Astrocyte (in vitro differentiated cells and primary cell): ENCODE measurements around the gene AIRE. TPM values are rescaled to one million over a fixed set of nuclear protein-coding genes. Genes with fewer than 3 reads are reported as not detected.

Source experiments
- DNase-seq: peaks from one replicate; pipeline ENCODE4 v3.0.0-alpha.2; 2010; ENCODE audit warnings: low read depth
- FAIRE-seq: peaks from 2 replicates; lab custom pipeline; 2011; peaks lifted over from hg19 to GRCh38; lab: Jason Lieb, UNC
- H2AFZ ChIP-seq: 2 replicates; pipeline ENCODE4 v1.6.0; 2012; ENCODE audit warnings: low read depth, low read length, inconsistent platforms
- H3K27ac ChIP-seq: 2 replicates; pipeline ENCODE4 v1.5.1; 2011; ENCODE audit warnings: low read depth, low read length, inconsistent platforms
- H3K27me3 ChIP-seq: 2 replicates; pipeline ENCODE4 v1.6.0; 2011; ENCODE audit warnings: low read length, inconsistent platforms; ENCODE audit not compliant: insufficient read depth
- H3K36me3 ChIP-seq: 2 replicates; pipeline ENCODE4 v1.5.1; 2011; ENCODE audit warnings: low read length, inconsistent platforms; ENCODE audit not compliant: insufficient read depth
- H3K4me1 ChIP-seq: 2 replicates; pipeline ENCODE4 v1.5.1; 2011; ENCODE audit warnings: low read length, inconsistent platforms; ENCODE audit not compliant: insufficient read depth
- H3K4me2 ChIP-seq: 2 replicates; pipeline ENCODE4 v1.6.0; 2012; ENCODE audit warnings: low read length, inconsistent platforms
- H3K4me3 ChIP-seq: 2 replicates; pipeline ENCODE4 v1.5.1; 2011; ENCODE audit warnings: low read depth, mild to moderate bottlenecking, low read length, inconsistent platforms; ENCODE audit not compliant: insufficient read depth
- H3K79me2 ChIP-seq: 2 replicates; pipeline ENCODE4 v1.6.0; 2012; ENCODE audit warnings: mild to moderate bottlenecking, low read length, inconsistent platforms; ENCODE audit not compliant: insufficient read depth
- H3K9ac ChIP-seq: 2 replicates; pipeline ENCODE4 v1.6.0; 2012; ENCODE audit warnings: mild to moderate bottlenecking, low read length, inconsistent platforms
- H3K9me3 ChIP-seq: 2 replicates; pipeline ENCODE4 v1.5.1; 2012; ENCODE audit warnings: low read depth, mild to moderate bottlenecking, low read length, inconsistent platforms; ENCODE audit not compliant: insufficient read depth
- H4K20me1 ChIP-seq: 2 replicates; pipeline ENCODE4 v1.6.0; 2012; ENCODE audit warnings: low read length, inconsistent platforms; ENCODE audit not compliant: insufficient read depth
- H3K27ac Mint-ChIP-seq: one replicate; pipeline ENCODE4 v1.8.0; 2021; ENCODE audit warnings: mild to moderate bottlenecking, mixed read lengths; ENCODE audit not compliant: unreplicated experiment
- H3K27me3 Mint-ChIP-seq: one replicate; pipeline ENCODE4 v1.8.0; 2021; ENCODE audit warnings: low read depth, mixed read lengths; ENCODE audit not compliant: unreplicated experiment
- H3K36me3 Mint-ChIP-seq: one replicate; pipeline ENCODE4 v1.8.0; 2021; ENCODE audit warnings: low read depth, mixed read lengths; ENCODE audit not compliant: unreplicated experiment
- H3K4me1 Mint-ChIP-seq: one replicate; pipeline ENCODE4 v1.8.0; 2021; ENCODE audit warnings: low read depth, mixed read lengths; ENCODE audit not compliant: unreplicated experiment
- H3K4me3 Mint-ChIP-seq: one replicate; pipeline ENCODE4 v1.8.0; 2021; ENCODE audit warnings: mild to moderate bottlenecking, moderate library complexity, mixed read lengths; ENCODE audit not compliant: unreplicated experiment
- H3K9me3 Mint-ChIP-seq: one replicate; pipeline ENCODE4 v1.8.0; 2021; ENCODE audit warnings: mild to moderate bottlenecking, mixed read lengths; ENCODE audit not compliant: unreplicated experiment
- CTCF ChIP-seq: IDR thresholded peaks from 2 replicates; pipeline ENCODE4 v1.5.1; 2011; ENCODE audit warnings: low read depth, mild to moderate bottlenecking, inconsistent platforms, low read length, moderate library complexity; ENCODE audit not compliant: insufficient read depth
- EZH2 ChIP-seq: IDR thresholded peaks from 2 replicates; pipeline ENCODE4 v1.6.1; 2012; ENCODE audit warnings: mild to moderate bottlenecking, low read length, inconsistent platforms; ENCODE audit not compliant: insufficient read depth
- total RNA-seq: library from RNA; stranded (reverse); gene quantifications from 2 replicates; pipeline ENCODE4 v1.2.1, GENCODE V29; 2021

The AIRE gene
- total RNA-seq, 1 donor from 2014 or later = 0.07 TPM

- Histone ChIP-seq H3K27me3 (no peaks in the 10 kb centered on the region), H3K4me2 (no peak overlapping the region), H2AFZ (no peak overlapping the region), H3K4me3 (no peak overlapping the region), H3K36me3 (no peaks in the 10 kb centered on the region), H3K79me2 (no peaks in the 10 kb centered on the region), H4K20me1 (no peaks in the 10 kb centered on the region), H3K4me1 (no peaks in the 10 kb centered on the region), H3K27ac (no peak overlapping the region), H3K9me3 (no peaks in the 10 kb centered on the region), H3K9ac (no peak overlapping the region)
- TF ChIP-seq EZH2 (no peak), CTCF (no peak)
- no peak overlapping the region for H3K27ac Mint-ChIP-seq
- H3K36me3 Mint-ChIP-seq = no peaks in the 10 kb centered on the region
- H3K4me1 Mint-ChIP-seq = no peaks in the 10 kb centered on the region
- H3K27me3 Mint-ChIP-seq = peaks cover 14% of the 10 kb centered on the region
- no peak overlapping the region for H3K4me3 Mint-ChIP-seq
- no peak for DNase-seq
- H3K9me3 Mint-ChIP-seq = no peaks in the 10 kb centered on the region
- no peak for FAIRE-seq
Observed at GRCh38 chr21:44267655-44268142, 18.0 kb upstream of the AIRE start.

- Histone ChIP-seq H3K9me3 (no peaks in the 10 kb centered on the region), H4K20me1 (no peaks in the 10 kb centered on the region), H3K4me3 (no peak overlapping the region), H3K27me3 (no peaks in the 10 kb centered on the region), H3K27ac (no peak overlapping the region), H3K4me1 (no peaks in the 10 kb centered on the region), H2AFZ (no peak overlapping the region), H3K36me3 (no peaks in the 10 kb centered on the region), H3K79me2 (no peaks in the 10 kb centered on the region), H3K4me2 (no peak overlapping the region), H3K9ac (no peak overlapping the region)
- H3K9me3 Mint-ChIP-seq = no peaks in the 10 kb centered on the region
- H3K27me3 Mint-ChIP-seq = peaks cover 17% of the 10 kb centered on the region
- H3K4me1 Mint-ChIP-seq = no peaks in the 10 kb centered on the region
- DNase-seq (no peak), FAIRE-seq (no peak)
- no peaks in the 10 kb centered on the region for H3K36me3 Mint-ChIP-seq
- no peak overlapping the region for H3K27ac Mint-ChIP-seq
- H3K4me3 Mint-ChIP-seq = no peak overlapping the region
- TF ChIP-seq EZH2 (no peak), CTCF (no peak)
Observed at GRCh38 chr21:44269090-44269489, 16.6 kb upstream of the AIRE start.

- Histone ChIP-seq H2AFZ (no peak overlapping the region), H3K36me3 (no peaks in the 10 kb centered on the region), H3K4me2 (no peak overlapping the region), H3K9me3 (no peaks in the 10 kb centered on the region), H3K27me3 (no peaks in the 10 kb centered on the region), H4K20me1 (no peaks in the 10 kb centered on the region), H3K4me3 (no peak overlapping the region), H3K9ac (no peak overlapping the region), H3K4me1 (no peaks in the 10 kb centered on the region), H3K27ac (no peak overlapping the region), H3K79me2 (no peaks in the 10 kb centered on the region)
- H3K36me3 Mint-ChIP-seq = no peaks in the 10 kb centered on the region
- FAIRE-seq (no peak), DNase-seq (no peak)
- no peaks in the 10 kb centered on the region for H3K4me1 Mint-ChIP-seq
- no peak overlapping the region for H3K27ac Mint-ChIP-seq
- TF ChIP-seq EZH2 = no peak
- TF ChIP-seq CTCF = no peak
- peaks cover 30% of the 10 kb centered on the region for H3K27me3 Mint-ChIP-seq
- H3K9me3 Mint-ChIP-seq = no peaks in the 10 kb centered on the region
- no peak overlapping the region for H3K4me3 Mint-ChIP-seq
Observed at GRCh38 chr21:44271558-44272283, 14.0 kb upstream of the AIRE start.
